Sigmoid colon (tissue), 4 donors: ENCODE results near the gene CDK19.

ENCODE experiments used
- EP300 ChIP-seq, 4 donors: sonication (generic); formaldehyde crosslinking; IDR thresholded peaks; one replicate each; pipeline ENCODE4 v1.6.1; 2017; ENCODE audit warnings: antibody characterized with exemption in 4 of 4
- POLR2A ChIP-seq, 2 donors: fragments of 450-650 bp; IDR thresholded peaks; one replicate each; pipeline ENCODE4 v1.6.1; 2016; ENCODE audit warnings: antibody characterized with exemption in 2 of 2, mild to moderate bottlenecking in 2 of 2, moderate library complexity in 2 of 2
- POLR2AphosphoS5 ChIP-seq, 4 donors: sonication (generic); formaldehyde crosslinking; IDR thresholded peaks; one replicate each; pipeline ENCODE4 v1.6.1; 2017; ENCODE audit warnings: antibody characterized with exemption in 4 of 4
- TF ChIP-seq, protein P1 (sequence below), 4 experiments: fragments of 450-650 bp in 3 of 4; fragments of 200-600 bp in 1 of 4; IDR thresholded peaks; one replicate each; pipeline ENCODE4 v1.5.1; 2016 to 2019; ENCODE audit warnings: antibody characterized with exemption in 4 of 4, mild to moderate bottlenecking in 3 of 4, moderate library complexity in 2 of 4

- TF ChIP-seq, protein P1, sequence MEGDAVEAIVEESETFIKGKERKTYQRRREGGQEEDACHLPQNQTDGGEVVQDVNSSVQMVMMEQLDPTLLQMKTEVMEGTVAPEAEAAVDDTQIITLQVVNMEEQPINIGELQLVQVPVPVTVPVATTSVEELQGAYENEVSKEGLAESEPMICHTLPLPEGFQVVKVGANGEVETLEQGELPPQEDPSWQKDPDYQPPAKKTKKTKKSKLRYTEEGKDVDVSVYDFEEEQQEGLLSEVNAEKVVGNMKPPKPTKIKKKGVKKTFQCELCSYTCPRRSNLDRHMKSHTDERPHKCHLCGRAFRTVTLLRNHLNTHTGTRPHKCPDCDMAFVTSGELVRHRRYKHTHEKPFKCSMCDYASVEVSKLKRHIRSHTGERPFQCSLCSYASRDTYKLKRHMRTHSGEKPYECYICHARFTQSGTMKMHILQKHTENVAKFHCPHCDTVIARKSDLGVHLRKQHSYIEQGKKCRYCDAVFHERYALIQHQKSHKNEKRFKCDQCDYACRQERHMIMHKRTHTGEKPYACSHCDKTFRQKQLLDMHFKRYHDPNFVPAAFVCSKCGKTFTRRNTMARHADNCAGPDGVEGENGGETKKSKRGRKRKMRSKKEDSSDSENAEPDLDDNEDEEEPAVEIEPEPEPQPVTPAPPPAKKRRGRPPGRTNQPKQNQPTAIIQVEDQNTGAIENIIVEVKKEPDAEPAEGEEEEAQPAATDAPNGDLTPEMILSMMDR (IDR thresholded peaks at IDR 0.05), result no peak
- TF ChIP-seq POLR2AphosphoS5 (IDR thresholded peaks at IDR 0.05) (no peak), EP300 (IDR thresholded peaks at IDR 0.05) (no peak), POLR2A (IDR thresholded peaks at IDR 0.05) (no peak)
Observed at GRCh38 chr6:110815015-110815410, 256 bp downstream of the CDK19 start.
